NCI-H460 (cell line): ENCODE data around the gene MTA1. TPM values are rescaled to one million over a fixed set of nuclear protein-coding genes. Genes with fewer than 3 reads are reported as not detected.

Source experiments
- DNase-seq: peaks from one replicate; pipeline ENCODE4 v3.0.0-alpha.2; 2016; ENCODE audit warnings: low read depth; ENCODE audit errors: extremely low read depth
- total RNA-seq: library from RNA; depleted of rRNA; stranded (reverse); fragments of >200 nt; shearing (Covaris generic); gene quantifications from 2 replicates; pipeline ENCODE4 v1.2.3, GENCODE V29; 2014

Gene MTA1
- total RNA-seq, 1 experiment from 2014 or later: 77.9 TPM

GRCh38 chr14:105386581-105387529 lies 32.8 kb upstream of the MTA1 start:
- DNase-seq: no peak

GRCh38 chr14:105387530-105387922 lies 32.1 kb upstream of the MTA1 start:
- no peak for DNase-seq

GRCh38 chr14:105388110-105388951 lies 31.3 kb upstream of the MTA1 start:
- no peak for DNase-seq

GRCh38 chr14:105388976-105389375 lies 30.7 kb upstream of the MTA1 start:
- no peak for DNase-seq

- DNase-seq: no peak
Observed at GRCh38 chr14:105389534-105389933, 30.1 kb upstream of the MTA1 start.

- no peak for DNase-seq
Observed at GRCh38 chr14:105389976-105390848, 29.4 kb upstream of the MTA1 start.

- no peak for DNase-seq
Observed at GRCh38 chr14:105390849-105391500, 28.7 kb upstream of the MTA1 start.

- no peak for DNase-seq
Observed at GRCh38 chr14:105391541-105391940, 28.1 kb upstream of the MTA1 start.

GRCh38 chr14:105392131-105393090 lies 27.2 kb upstream of the MTA1 start:
- DNase-seq: no peak

- no peak for DNase-seq
Observed at GRCh38 chr14:105393151-105393550, 26.5 kb upstream of the MTA1 start.

- DNase-seq: no peak
Observed at GRCh38 chr14:105394714-105395537, 24.7 kb upstream of the MTA1 start.

- DNase-seq: no peak
Observed at GRCh38 chr14:105395538-105395854, 24.1 kb upstream of the MTA1 start.

GRCh38 chr14:105397350-105397931 lies 22.2 kb upstream of the MTA1 start:
- DNase-seq: no peak

- peak; percentile 67 for DNase-seq
Observed at GRCh38 chr14:105398044-105398725, 21.4 kb upstream of the MTA1 start, which contains the start of gene TEX22. TEX22 (plus strand) TSS chr14:105398538; CDS start chr14:105399341, 803 bp downstream.

GRCh38 chr14:105398726-105399465 lies 20.7 kb upstream of the MTA1 start:
- DNase-seq: no peak

- no peak for DNase-seq
Observed at GRCh38 chr14:105399466-105399775, 20.2 kb upstream of the MTA1 start.

GRCh38 chr14:105400016-105400415 lies 19.6 kb upstream of the MTA1 start:
- DNase-seq: no peak
